K562 (cell line): ENCODE results near the gene PLEKHM2. TPM values are rescaled to one million over a fixed set of nuclear protein-coding genes. Genes with fewer than 3 reads are reported as not detected.

ENCODE experiments used
- ATAC-seq: fragments of 200-7000 bp; cut with Tn5 transposase; 3 replicates; pipeline ENCODE4 v1.9.1; 2020; ENCODE audit warnings: moderate library complexity
- BruUV-seq: library from RNA; stranded (reverse); fragments of 400-500 nt; replicated peaks from 2 replicates; lab custom pipeline; 2021; lab: Mats Ljungman, UMichigan
- CTCF ChIA-PET: fragments of 300-600 bp; formaldehyde crosslinking; extraction: SDS; loops from one replicate; lab custom pipeline; 2021; ENCODE audit warnings: low intra/inter-chr PET ratio; lab: Yijun Ruan, JAX
- POLR2A ChIA-PET: fragments of 300-600, 350-650 bp; sonication (Branson Sonifier 250); formaldehyde crosslinking; extraction: SDS; loops from one replicate; lab custom pipeline; 2021; ENCODE audit warnings: antibody characterized with exemption, inconsistent platforms; lab: Yijun Ruan, JAX
- DNase-seq, 4 experiments: peaks; one replicate each; pipeline versions ENCODE4 v3.0.0 to v3.0.0-alpha.2; 2011 to 2018; ENCODE audit warnings: low spot score in 3 of 4, mixed read lengths in 3 of 4; ENCODE audit errors: extremely low read depth in 1 of 4
- FAIRE-seq: peaks from 2 replicates; lab custom pipeline; 2011; peaks lifted over from hg19 to GRCh38; lab: Jason Lieb, UNC
- H2AFZ ChIP-seq: 2 replicates; pipeline ENCODE4 v1.6.0; 2011; ENCODE audit warnings: low read depth, low read length, control low read depth, inconsistent platforms
- H3K27ac ChIP-seq: fragments of 200-600 bp; 3 replicates; pipeline ENCODE4 v1.8.0; 2011; ENCODE audit warnings: low read depth, mild to moderate bottlenecking, control low read depth, inconsistent platforms, low read length, moderate library complexity, mixed read lengths; ENCODE audit errors: extremely low read depth
- H3K27me3 ChIP-seq, 2 experiments: fragments of 300-600 bp in 1 of 2; 2 replicates in 1 of 2; 3 replicates in 1 of 2; pipeline versions ENCODE4 v1.6.0 to v1.8.0; 2011; ENCODE audit warnings: inconsistent platforms in 2 of 2, low read length in 2 of 2, mild to moderate bottlenecking in 1 of 2, mixed read lengths in 1 of 2, moderate library complexity in 1 of 2; ENCODE audit not compliant: control insufficient read depth in 2 of 2, insufficient read depth in 2 of 2
- H3K36me3 ChIP-seq: fragments of 300-600 bp; 3 replicates; pipeline ENCODE4 v1.8.0; 2011; ENCODE audit warnings: mild to moderate bottlenecking, low read length, inconsistent platforms; ENCODE audit not compliant: control insufficient read depth, insufficient read depth
- H3K4me1 ChIP-seq, 2 experiments: fragments of 200-600 bp in 1 of 2; replicated peaks in 1 of 2; 2 replicates in 1 of 2; 3 replicates in 1 of 2; pipeline versions ENCODE4 v1.5.1 to v1.8.0; 2011; ENCODE audit warnings: inconsistent platforms in 2 of 2, low read length in 2 of 2, mild to moderate bottlenecking in 1 of 2, mixed read lengths in 1 of 2, moderate library complexity in 1 of 2; ENCODE audit not compliant: control insufficient read depth in 2 of 2, insufficient read depth in 2 of 2
- H3K4me2 ChIP-seq: 2 replicates; pipeline ENCODE4 v1.6.1; 2011; ENCODE audit warnings: low read length, control low read depth, inconsistent platforms, mixed read lengths; ENCODE audit not compliant: insufficient read depth
- H3K4me3 ChIP-seq: fragments of 200-600 bp; sonication (generic), shearing (Covaris generic); 2 replicates; pipeline ENCODE4 v1.5.1; 2016; ENCODE audit warnings: control low read depth, inconsistent platforms
- H3K79me2 ChIP-seq: fragments of 200-600 bp; 3 replicates; pipeline ENCODE4 v1.8.0; 2011; ENCODE audit warnings: low read length, inconsistent platforms; ENCODE audit not compliant: control insufficient read depth, insufficient read depth
- H3K9ac ChIP-seq, 2 experiments: 2 replicates each; pipeline versions ENCODE4 v1.6.0 to v1.6.1; 2011; ENCODE audit warnings: low read depth in 2 of 2, low read length in 2 of 2, control low read depth in 1 of 2, inconsistent platforms in 1 of 2, mild to moderate bottlenecking in 1 of 2, mixed read lengths in 1 of 2; ENCODE audit not compliant: insufficient read depth in 1 of 2
- H3K9me1 ChIP-seq: one replicate; pipeline ENCODE4 v1.6.0; 2011; ENCODE audit warnings: inconsistent platforms, mild to moderate bottlenecking, low read length, moderate library complexity; ENCODE audit not compliant: control insufficient read depth, insufficient read depth
- H3K9me3 ChIP-seq: replicated peaks from 2 replicates; pipeline ENCODE4 v1.5.1; 2011; ENCODE audit warnings: low read depth, low read length, inconsistent platforms; ENCODE audit not compliant: control insufficient read depth, insufficient read depth
- H4K20me1 ChIP-seq: replicated peaks from 2 replicates; pipeline ENCODE4 v1.6.1; 2011; ENCODE audit warnings: low read length, inconsistent platforms, mixed read lengths; ENCODE audit not compliant: control insufficient read depth, insufficient read depth
- SMARCE1 ChIP-seq: fragments of 450-650 bp; IDR thresholded peaks from 2 replicates; pipeline ENCODE4 v1.7.1; 2016; ENCODE audit warnings: mild to moderate bottlenecking
- ZKSCAN1 ChIP-seq: fragments of 150-350 bp; IDR thresholded peaks from 2 replicates; pipeline ENCODE4 v1.6.1; 2016; ENCODE audit warnings: low read depth, low read length
- ZSCAN32 ChIP-seq: fragments of 450-650 bp; formaldehyde crosslinking; IDR thresholded peaks from 2 replicates; pipeline ENCODE4 v1.4.0; 2020; ENCODE audit warnings: mild to moderate bottlenecking, moderate library complexity
- WGBS: fragments of 100-300 bp; shearing (Covaris generic); methylation state at CpG from one replicate; pipeline ENCODE4 v1.1.6; 2016; ENCODE audit warnings: low coverage, mixed read lengths; ENCODE audit not compliant: insufficient coverage; ENCODE audit errors: missing lambda C conversion rate; 5-methylcytosine and 5-hydroxymethylcytosine counted together
- in situ Hi-C: fragments of 300-500 bp; cut with MboI; formaldehyde crosslinking; loops from 4 replicates; pipeline ENCODE4 v1.15.0; 2018; ENCODE audit warnings: inconsistent platforms, mixed read lengths
- intact Hi-C: fragments of 100-400 bp; cut with micrococcal nuclease; formaldehyde crosslinking; loops from 2 replicates; pipeline ENCODE4 v1.14.2; 2022
- polyA plus RNA-seq, 8 experiments: library from polyadenylated mRNA; depleted of rRNA in 4 of 8; stranded (reverse) in 5 of 8; unstranded in 3 of 8; fragments of >200 nt; fragmentation: Nextera tagmentation in 2 of 8; fragmentation: Illumina TruSeq in 1 of 8; extraction: Ambion mirVana in 2 of 8; extraction: Trizol in 1 of 8; gene quantifications; 2 replicates each; pipeline versions ENCODE4 v1.2.1 to v1.2.3, GENCODE V29; 2011 to 2014; ENCODE audit warnings: inconsistent platforms in 1 of 8, missing spikeins in 1 of 8
- total RNA-seq, 7 experiments: library from RNA; depleted of rRNA in 6 of 7; stranded (reverse); fragments of >200 nt in 6 of 7; fragmentation: Illumina TruSeq in 2 of 7; extraction: Trizol in 2 of 7; gene quantifications; 2 replicates each; pipeline versions ENCODE4 v1.2.1 to v1.2.3, GENCODE V29; 2011 to 2021; ENCODE audit warnings: low replicate concordance in 1 of 7
- TF ChIP-seq, protein P1 (sequence below): fragments of 250-450 bp; sonication (Bioruptor Pico); IDR thresholded peaks from 2 replicates; pipeline ENCODE4 v1.4.0; 2020; ENCODE audit warnings: borderline replicate concordance

Gene PLEKHM2
- total and polyA plus RNA-seq, 9 of the 15 experiments (the other 6 are each of a cell fraction or from before 2014, with no cell fraction given): 0.27 to 63.7 (median 33.2) TPM

DNA sequence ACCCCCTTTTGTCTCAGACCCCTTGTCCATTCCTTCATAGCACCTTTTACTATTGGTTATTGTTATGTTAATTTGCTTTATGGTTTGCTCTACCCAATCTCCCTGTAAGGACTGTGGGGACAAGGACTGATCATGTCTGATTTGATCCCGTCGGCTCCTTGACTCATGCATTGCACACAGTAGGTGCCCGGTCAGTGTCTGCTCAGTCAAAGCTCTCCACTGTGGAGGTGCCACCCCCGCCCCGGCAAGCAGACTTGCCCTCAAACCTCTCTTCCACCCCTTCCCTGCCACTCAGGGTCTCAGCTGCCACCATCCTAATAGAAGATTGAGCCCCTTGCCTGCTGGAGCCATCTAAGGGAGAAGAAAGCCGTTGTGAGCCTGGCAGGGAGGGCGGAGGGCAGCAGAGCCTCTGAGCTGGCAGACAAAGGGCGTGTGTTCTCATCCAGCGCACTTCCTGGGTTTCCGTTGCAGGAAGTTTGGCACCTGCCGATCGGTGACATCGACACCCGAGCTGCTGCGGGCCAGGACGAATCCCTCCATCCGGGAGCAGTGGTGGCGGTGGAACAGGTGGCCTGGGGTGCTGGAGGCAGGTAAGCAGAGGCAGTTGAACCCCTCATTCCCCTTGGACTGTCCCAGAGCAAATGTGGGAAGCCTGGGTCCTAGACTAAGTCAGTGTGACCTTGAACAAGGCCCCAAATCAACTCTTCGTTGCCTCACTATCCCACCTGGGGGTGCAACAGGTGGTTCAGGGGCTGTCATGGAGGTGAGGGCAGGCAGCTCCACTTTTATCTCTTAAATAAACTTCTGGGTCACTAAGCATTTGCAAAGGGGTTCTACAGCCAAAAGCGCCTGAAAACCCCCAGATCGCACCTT, 72.3 kb downstream of the PLEKHM2 start:
- FAIRE-seq (no peak), ATAC-seq (no peak), DNase-seq (no peak)
- ChIA-PET POLR2A (interaction anchor here (1.0 to 1.4 kb wide), 3 partner anchors 8 to 10 kb away, joined by 4 to 6 read pairs (median 4); no protein-coding TSS in a partner anchor), CTCF (no interaction called here)
- no peak overlapping the region for H3K4me3 ChIP-seq
- peaks cover 9% of the 10 kb centered on the region for H4K20me1 ChIP-seq
- H3K4me2 ChIP-seq: no peak overlapping the region
- intact Hi-C loops (no loop called here), in situ Hi-C loops (no loop called here)
- H3K9me3 ChIP-seq: no peaks in the 10 kb centered on the region
- no peaks in the 10 kb centered on the region for H3K9me1 ChIP-seq
- H3K27me3 ChIP-seq: peaks cover 26 to 44% of the 10 kb centered on the region in 2 experiments; a peak in 4 of 5 replicates
- no peaks in the 10 kb centered on the region for H3K79me2 ChIP-seq
- H2AFZ ChIP-seq: no peak overlapping the region
- no peaks in the 10 kb centered on the region for H3K36me3 ChIP-seq
- H3K4me1 ChIP-seq: peaks cover 9 to 36% of the 10 kb centered on the region in 2 experiments; a peak in 4 of 5 replicates
- WGBS: 17% methylated on average over 21 of the region's 21 CpGs
- TF ChIP-seq ZKSCAN1 (0 out of 2 replicates have a peak, but pooled peaks have one; percentile 31), SMARCE1 (no peak), ZSCAN32 (CRISPR knock-in tag) (no peak)
- TF ChIP-seq, protein P1, sequence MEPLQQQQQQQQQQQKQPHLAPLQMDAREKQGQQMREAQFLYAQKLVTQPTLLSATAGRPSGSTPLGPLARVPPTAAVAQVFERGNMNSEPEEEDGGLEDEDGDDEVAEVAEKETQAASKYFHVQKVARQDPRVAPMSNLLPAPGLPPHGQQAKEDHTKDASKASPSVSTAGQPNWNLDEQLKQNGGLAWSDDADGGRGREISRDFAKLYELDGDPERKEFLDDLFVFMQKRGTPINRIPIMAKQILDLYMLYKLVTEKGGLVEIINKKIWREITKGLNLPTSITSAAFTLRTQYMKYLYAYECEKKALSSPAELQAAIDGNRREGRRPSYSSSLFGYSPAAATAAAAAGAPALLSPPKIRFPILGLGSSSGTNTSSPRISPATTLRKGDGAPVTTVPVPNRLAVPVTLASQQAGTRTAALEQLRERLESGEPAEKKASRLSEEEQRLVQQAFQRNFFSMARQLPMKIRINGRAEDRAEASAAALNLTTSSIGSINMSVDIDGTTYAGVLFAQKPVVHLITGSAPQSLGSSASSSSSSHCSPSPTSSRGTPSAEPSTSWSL (CRISPR knock-in tag): no peak
- no TSS peak for BruUV-seq
- no peak overlapping the region for H3K27ac ChIP-seq
- peak overlapping the region in 1 of 2 experiments; percentile 13; a peak in 1 of 4 replicates for H3K9ac ChIP-seq
